GM19452 (cell line): ENCODE results near the gene EP400.
"Not testable (repeated sequence)": the region's sequence is repeated elsewhere in the genome, so short reads cannot be mapped to it uniquely, and the experiment has no call there.

Experiments used
- ATAC-seq: cut with Tn5 transposase; IDR thresholded peaks from one replicate; pipeline ENCODE4 v1.9.1; 2021; ENCODE audit not compliant: unreplicated experiment

EP400 gene

GRCh38 chr12:131948166-131948712 is 1.5 kb upstream of the EP400 start:
- ATAC-seq = no peak

- not testable (repeated sequence) for ATAC-seq
Observed at GRCh38 chr12:131948713-131949430, 870 bp upstream of the EP400 start.

- peak; percentile 34 for ATAC-seq
Observed at GRCh38 chr12:131950182-131950913, 606 bp downstream of the EP400 start.

- not testable (repeated sequence) for ATAC-seq
Observed at GRCh38 chr12:131953810-131954209, 4.1 kb downstream of the EP400 start.

GRCh38 chr12:131954460-131954859 is 4.7 kb downstream of the EP400 start:
- ATAC-seq = not testable (repeated sequence)

GRCh38 chr12:131959116-131959515 is 9.4 kb downstream of the EP400 start:
- ATAC-seq = no peak

- no peak for ATAC-seq
Observed at GRCh38 chr12:131959641-131960589, 10.2 kb downstream of the EP400 start.

- not testable (repeated sequence) for ATAC-seq
Observed at GRCh38 chr12:131960590-131961325, 11.0 kb downstream of the EP400 start.

GRCh38 chr12:131961328-131961727 is 11.6 kb downstream of the EP400 start:
- not testable (repeated sequence) for ATAC-seq

- no peak for ATAC-seq
Observed at GRCh38 chr12:131962069-131962468, 12.3 kb downstream of the EP400 start.

GRCh38 chr12:131963381-131963780 is 13.6 kb downstream of the EP400 start:
- ATAC-seq = no peak

GRCh38 chr12:131965073-131965472 is 15.3 kb downstream of the EP400 start:
- ATAC-seq = no peak

GRCh38 chr12:131971226-131971625 is 21.5 kb downstream of the EP400 start:
- no peak for ATAC-seq

GRCh38 chr12:131975228-131975627 is 25.5 kb downstream of the EP400 start:
- ATAC-seq = no peak

- ATAC-seq = no peak
Observed at GRCh38 chr12:131979606-131980005, 29.9 kb downstream of the EP400 start.

GRCh38 chr12:131980263-131980662 is 30.5 kb downstream of the EP400 start:
- ATAC-seq = no peak

- ATAC-seq = no peak
Observed at GRCh38 chr12:131981388-131981787, 31.6 kb downstream of the EP400 start.

- ATAC-seq = no peak
Observed at GRCh38 chr12:131982041-131982440, 32.3 kb downstream of the EP400 start.

- no peak for ATAC-seq
Observed at GRCh38 chr12:131983026-131983425, 33.3 kb downstream of the EP400 start.

- no peak for ATAC-seq
Observed at GRCh38 chr12:131983554-131983953, 33.8 kb downstream of the EP400 start.
